Stimulated activated CD8-positive, alpha-beta memory T cell treated with anti-CD3 and anti-CD28 coated beads, Interleukin-15, amount 100 ng/mL, for 24 hours (primary cell): ENCODE data around the gene SEPTIN11.

Experiments
- DNase-seq: peaks from one replicate; pipeline ENCODE4 v3.0.0-alpha.2; 2020; ENCODE audit warnings: low read depth

SEPTIN11 gene

GRCh38 chr4:76949276-76950051, at the start of gene SEPTIN11:
Gene SEPTIN11 (plus strand): TSS chr4:76949752. CDS start chr4:76949904, 152 bp downstream.
- peak; percentile 52 for DNase-seq

GRCh38 chr4:76902233-76902890, 47.2 kb upstream of the SEPTIN11 start:
- DNase-seq = no peak

GRCh38 chr4:76904646-76905190, 44.8 kb upstream of the SEPTIN11 start:
- DNase-seq = no peak

- DNase-seq = no peak
Observed at GRCh38 chr4:76905521-76905920, 44.0 kb upstream of the SEPTIN11 start.

- no peak for DNase-seq
Observed at GRCh38 chr4:76909711-76910110, 39.8 kb upstream of the SEPTIN11 start.

- no peak for DNase-seq
Observed at GRCh38 chr4:76920715-76921114, 28.8 kb upstream of the SEPTIN11 start.

GRCh38 chr4:76923619-76924357, 25.8 kb upstream of the SEPTIN11 start:
- DNase-seq = no peak

GRCh38 chr4:76926841-76927240, 22.7 kb upstream of the SEPTIN11 start:
- no peak for DNase-seq

GRCh38 chr4:76930685-76931084, 18.9 kb upstream of the SEPTIN11 start:
- no peak for DNase-seq

- DNase-seq = no peak
Observed at GRCh38 chr4:76931087-76931486, 18.5 kb upstream of the SEPTIN11 start.

GRCh38 chr4:76931576-76932276, 17.8 kb upstream of the SEPTIN11 start:
- DNase-seq = no peak

GRCh38 chr4:76939184-76939583, 10.4 kb upstream of the SEPTIN11 start:
- DNase-seq = no peak

- no peak for DNase-seq
Observed at GRCh38 chr4:76943129-76943620, 6.4 kb upstream of the SEPTIN11 start.

- no peak for DNase-seq
Observed at GRCh38 chr4:76943790-76944189, 5.8 kb upstream of the SEPTIN11 start.

- DNase-seq = no peak
Observed at GRCh38 chr4:76947369-76947768, 2.2 kb upstream of the SEPTIN11 start.

- peak; percentile 6 for DNase-seq
Observed at GRCh38 chr4:76948443-76949275, 893 bp upstream of the SEPTIN11 start.

- DNase-seq = peak; percentile 12
Observed at GRCh38 chr4:76950052-76950955, 752 bp downstream of the SEPTIN11 start.

GRCh38 chr4:76950956-76951671, 1.6 kb downstream of the SEPTIN11 start:
- DNase-seq = no peak

- DNase-seq = no peak
Observed at GRCh38 chr4:76951672-76952010, 2.1 kb downstream of the SEPTIN11 start.
